ENCODE data around the gene MDFIC. TPM values are rescaled to one million over a fixed set of nuclear protein-coding genes. Genes with fewer than 3 reads are reported as not detected.

Gene MDFIC
- total and polyA plus RNA-seq, 2 experiments from 2014 or later, result 3.0 to 5.2 TPM

DNA sequence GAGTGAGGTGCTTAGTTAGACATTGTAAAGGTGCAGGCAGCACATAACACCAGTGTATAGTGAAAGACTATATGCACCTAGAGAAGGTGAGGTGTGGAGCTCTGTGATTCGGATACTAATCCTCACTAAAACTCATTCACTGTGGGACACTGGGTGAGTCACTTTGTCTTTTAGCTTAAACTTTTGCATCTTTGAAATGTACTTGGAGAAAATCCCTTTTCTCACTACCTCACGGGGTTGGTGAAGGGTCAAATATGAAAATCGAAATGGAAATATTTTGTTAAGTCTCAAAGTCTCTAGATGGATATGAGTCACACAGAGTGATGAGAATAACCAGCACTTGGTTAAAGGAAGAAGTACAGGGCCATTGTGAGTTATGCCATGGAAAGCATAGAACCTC, 38.0 kb downstream of the MDFIC start:
- Mint-ChIP-seq H3K27me3 (ENCODE audit: insufficient read depth, low read depth, poor library complexity) (no peaks in the 10 kb centered on the region), H3K36me3 (ENCODE audit: low read depth) (no peaks in the 10 kb centered on the region), H3K9me3 (no peaks in the 10 kb centered on the region), H3K4me3 (no peak overlapping the region), H3K27ac (no peak overlapping the region), H3K4me1 (peaks cover 6% of the 10 kb centered on the region)
- Histone ChIP-seq H4K20me1 (replicated peaks; ENCODE audit: insufficient read depth) (0 out of 2 replicates have a peak, but pooled peaks cover under 1% of the 10 kb centered on the region), H3K79me2 (replicated peaks; ENCODE audit: insufficient read depth) (no peaks in the 10 kb centered on the region), H3K4me3 (no peak overlapping the region), H2AFZ (no peak overlapping the region), H3K9me2 (ENCODE audit: insufficient read depth) (no peaks in the 10 kb centered on the region), H3K27ac (ENCODE audit: low read depth) (no peak overlapping the region), H3K4me1 (ENCODE audit: insufficient read depth) (peaks cover 3% of the 10 kb centered on the region; the same call in 1 of the 2 replicates), H3K27me3 (ENCODE audit: insufficient read depth) (no peaks in the 10 kb centered on the region), H3K4me2 (no peak overlapping the region), H3F3A (replicated peaks; ENCODE audit: low read depth) (no peaks in the 10 kb centered on the region), H3K36me3 (ENCODE audit: insufficient read depth) (no peaks in the 10 kb centered on the region)
- ATAC-seq (no peak), DNase-seq (ENCODE audit: low spot score) (no peak)
- TF ChIP-seq, protein P1, sequence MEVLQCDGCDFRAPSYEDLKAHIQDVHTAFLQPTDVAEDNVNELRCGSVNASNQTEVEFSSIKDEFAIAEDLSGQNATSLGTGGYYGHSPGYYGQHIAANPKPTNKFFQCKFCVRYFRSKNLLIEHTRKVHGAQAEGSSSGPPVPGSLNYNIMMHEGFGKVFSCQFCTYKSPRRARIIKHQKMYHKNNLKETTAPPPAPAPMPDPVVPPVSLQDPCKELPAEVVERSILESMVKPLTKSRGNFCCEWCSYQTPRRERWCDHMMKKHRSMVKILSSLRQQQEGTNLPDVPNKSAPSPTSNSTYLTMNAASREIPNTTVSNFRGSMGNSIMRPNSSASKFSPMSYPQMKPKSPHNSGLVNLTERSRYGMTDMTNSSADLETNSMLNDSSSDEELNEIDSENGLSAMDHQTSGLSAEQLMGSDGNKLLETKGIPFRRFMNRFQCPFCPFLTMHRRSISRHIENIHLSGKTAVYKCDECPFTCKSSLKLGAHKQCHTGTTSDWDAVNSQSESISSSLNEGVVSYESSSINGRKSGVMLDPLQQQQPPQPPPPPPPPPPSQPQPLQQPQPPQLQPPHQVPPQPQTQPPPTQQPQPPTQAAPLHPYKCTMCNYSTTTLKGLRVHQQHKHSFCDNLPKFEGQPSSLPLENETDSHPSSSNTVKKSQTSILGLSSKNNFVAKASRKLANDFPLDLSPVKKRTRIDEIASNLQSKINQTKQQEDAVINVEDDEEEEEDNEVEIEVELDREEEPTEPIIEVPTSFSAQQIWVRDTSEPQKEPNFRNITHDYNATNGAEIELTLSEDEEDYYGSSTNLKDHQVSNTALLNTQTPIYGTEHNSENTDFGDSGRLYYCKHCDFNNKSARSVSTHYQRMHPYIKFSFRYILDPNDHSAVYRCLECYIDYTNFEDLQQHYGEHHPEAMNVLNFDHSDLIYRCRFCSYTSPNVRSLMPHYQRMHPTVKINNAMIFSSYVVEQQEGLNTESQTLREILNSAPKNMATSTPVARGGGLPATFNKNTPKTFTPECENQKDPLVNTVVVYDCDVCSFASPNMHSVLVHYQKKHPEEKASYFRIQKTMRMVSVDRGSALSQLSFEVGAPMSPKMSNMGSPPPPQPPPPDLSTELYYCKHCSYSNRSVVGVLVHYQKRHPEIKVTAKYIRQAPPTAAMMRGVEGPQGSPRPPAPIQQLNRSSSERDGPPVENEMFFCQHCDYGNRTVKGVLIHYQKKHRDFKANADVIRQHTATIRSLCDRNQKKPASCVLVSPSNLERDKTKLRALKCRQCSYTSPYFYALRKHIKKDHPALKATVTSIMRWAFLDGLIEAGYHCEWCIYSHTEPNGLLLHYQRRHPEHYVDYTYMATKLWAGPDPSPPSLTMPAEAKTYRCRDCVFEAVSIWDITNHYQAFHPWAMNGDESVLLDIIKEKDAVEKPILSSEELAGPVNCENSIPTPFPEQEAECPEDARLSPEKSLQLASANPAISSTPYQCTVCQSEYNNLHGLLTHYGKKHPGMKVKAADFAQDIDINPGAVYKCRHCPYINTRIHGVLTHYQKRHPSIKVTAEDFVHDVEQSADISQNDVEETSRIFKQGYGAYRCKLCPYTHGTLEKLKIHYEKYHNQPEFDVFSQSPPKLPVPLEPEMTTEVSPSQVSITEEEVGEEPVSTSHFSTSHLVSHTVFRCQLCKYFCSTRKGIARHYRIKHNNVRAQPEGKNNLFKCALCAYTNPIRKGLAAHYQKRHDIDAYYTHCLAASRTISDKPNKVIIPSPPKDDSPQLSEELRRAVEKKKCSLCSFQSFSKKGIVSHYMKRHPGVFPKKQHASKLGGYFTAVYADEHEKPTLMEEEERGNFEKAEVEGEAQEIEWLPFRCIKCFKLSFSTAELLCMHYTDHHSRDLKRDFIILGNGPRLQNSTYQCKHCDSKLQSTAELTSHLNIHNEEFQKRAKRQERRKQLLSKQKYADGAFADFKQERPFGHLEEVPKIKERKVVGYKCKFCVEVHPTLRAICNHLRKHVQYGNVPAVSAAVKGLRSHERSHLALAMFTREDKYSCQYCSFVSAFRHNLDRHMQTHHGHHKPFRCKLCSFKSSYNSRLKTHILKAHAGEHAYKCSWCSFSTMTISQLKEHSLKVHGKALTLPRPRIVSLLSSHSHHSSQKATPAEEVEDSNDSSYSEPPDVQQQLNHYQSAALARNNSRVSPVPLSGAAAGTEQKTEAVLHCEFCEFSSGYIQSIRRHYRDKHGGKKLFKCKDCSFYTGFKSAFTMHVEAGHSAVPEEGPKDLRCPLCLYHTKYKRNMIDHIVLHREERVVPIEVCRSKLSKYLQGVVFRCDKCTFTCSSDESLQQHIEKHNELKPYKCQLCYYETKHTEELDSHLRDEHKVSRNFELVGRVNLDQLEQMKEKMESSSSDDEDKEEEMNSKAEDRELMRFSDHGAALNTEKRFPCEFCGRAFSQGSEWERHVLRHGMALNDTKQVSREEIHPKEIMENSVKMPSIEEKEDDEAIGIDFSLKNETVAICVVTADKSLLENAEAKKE (CRISPR knock-in tag; IDR thresholded peaks at IDR 0.05), result no peak
- TF ChIP-seq, protein P2, sequence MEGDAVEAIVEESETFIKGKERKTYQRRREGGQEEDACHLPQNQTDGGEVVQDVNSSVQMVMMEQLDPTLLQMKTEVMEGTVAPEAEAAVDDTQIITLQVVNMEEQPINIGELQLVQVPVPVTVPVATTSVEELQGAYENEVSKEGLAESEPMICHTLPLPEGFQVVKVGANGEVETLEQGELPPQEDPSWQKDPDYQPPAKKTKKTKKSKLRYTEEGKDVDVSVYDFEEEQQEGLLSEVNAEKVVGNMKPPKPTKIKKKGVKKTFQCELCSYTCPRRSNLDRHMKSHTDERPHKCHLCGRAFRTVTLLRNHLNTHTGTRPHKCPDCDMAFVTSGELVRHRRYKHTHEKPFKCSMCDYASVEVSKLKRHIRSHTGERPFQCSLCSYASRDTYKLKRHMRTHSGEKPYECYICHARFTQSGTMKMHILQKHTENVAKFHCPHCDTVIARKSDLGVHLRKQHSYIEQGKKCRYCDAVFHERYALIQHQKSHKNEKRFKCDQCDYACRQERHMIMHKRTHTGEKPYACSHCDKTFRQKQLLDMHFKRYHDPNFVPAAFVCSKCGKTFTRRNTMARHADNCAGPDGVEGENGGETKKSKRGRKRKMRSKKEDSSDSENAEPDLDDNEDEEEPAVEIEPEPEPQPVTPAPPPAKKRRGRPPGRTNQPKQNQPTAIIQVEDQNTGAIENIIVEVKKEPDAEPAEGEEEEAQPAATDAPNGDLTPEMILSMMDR (conservative IDR thresholded peaks at IDR 0.05; ENCODE audit: low read depth in 2 of 2), result no peak
- no peak for TF ChIP-seq EZH2phosphoT487 (IDR thresholded peaks at IDR 0.05; ENCODE audit: unreplicated experiment)
- no peak for TF ChIP-seq JUNB (IDR thresholded peaks at IDR 0.05; ENCODE audit: unreplicated experiment)
- no peak for TF ChIP-seq NANOG (IDR thresholded peaks at IDR 0.05; ENCODE audit: borderline replicate concordance)
- TF ChIP-seq ZNF114 (CRISPR knock-in tag; IDR thresholded peaks at IDR 0.05), result no peak
- no peak for TF ChIP-seq CREB1 (CRISPR knock-in tag; IDR thresholded peaks at IDR 0.05; ENCODE audit: low read depth)
- TF ChIP-seq, protein P3, sequence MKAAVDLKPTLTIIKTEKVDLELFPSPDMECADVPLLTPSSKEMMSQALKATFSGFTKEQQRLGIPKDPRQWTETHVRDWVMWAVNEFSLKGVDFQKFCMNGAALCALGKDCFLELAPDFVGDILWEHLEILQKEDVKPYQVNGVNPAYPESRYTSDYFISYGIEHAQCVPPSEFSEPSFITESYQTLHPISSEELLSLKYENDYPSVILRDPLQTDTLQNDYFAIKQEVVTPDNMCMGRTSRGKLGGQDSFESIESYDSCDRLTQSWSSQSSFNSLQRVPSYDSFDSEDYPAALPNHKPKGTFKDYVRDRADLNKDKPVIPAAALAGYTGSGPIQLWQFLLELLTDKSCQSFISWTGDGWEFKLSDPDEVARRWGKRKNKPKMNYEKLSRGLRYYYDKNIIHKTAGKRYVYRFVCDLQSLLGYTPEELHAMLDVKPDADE (IDR thresholded peaks at IDR 0.05), result no peak
- TF ChIP-seq ZNF331 (CRISPR knock-in tag; IDR thresholded peaks at IDR 0.05; ENCODE audit: low read depth), result no peak
- TF ChIP-seq EZH2 (IDR thresholded peaks at IDR 0.05; ENCODE audit: low read depth, unreplicated experiment), result no peak
- TF ChIP-seq, protein P4, sequence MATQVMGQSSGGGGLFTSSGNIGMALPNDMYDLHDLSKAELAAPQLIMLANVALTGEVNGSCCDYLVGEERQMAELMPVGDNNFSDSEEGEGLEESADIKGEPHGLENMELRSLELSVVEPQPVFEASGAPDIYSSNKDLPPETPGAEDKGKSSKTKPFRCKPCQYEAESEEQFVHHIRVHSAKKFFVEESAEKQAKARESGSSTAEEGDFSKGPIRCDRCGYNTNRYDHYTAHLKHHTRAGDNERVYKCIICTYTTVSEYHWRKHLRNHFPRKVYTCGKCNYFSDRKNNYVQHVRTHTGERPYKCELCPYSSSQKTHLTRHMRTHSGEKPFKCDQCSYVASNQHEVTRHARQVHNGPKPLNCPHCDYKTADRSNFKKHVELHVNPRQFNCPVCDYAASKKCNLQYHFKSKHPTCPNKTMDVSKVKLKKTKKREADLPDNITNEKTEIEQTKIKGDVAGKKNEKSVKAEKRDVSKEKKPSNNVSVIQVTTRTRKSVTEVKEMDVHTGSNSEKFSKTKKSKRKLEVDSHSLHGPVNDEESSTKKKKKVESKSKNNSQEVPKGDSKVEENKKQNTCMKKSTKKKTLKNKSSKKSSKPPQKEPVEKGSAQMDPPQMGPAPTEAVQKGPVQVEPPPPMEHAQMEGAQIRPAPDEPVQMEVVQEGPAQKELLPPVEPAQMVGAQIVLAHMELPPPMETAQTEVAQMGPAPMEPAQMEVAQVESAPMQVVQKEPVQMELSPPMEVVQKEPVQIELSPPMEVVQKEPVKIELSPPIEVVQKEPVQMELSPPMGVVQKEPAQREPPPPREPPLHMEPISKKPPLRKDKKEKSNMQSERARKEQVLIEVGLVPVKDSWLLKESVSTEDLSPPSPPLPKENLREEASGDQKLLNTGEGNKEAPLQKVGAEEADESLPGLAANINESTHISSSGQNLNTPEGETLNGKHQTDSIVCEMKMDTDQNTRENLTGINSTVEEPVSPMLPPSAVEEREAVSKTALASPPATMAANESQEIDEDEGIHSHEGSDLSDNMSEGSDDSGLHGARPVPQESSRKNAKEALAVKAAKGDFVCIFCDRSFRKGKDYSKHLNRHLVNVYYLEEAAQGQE (IDR thresholded peaks at IDR 0.05; ENCODE audit: unreplicated experiment), result no peak
- TF ChIP-seq STAT1 (IDR thresholded peaks at IDR 0.05; ENCODE audit: unreplicated experiment), result no peak
